Measurements from ENCODE around the gene PYGM.
A peak's percentile ranks its signal among the peaks of the same experiment; 100 is the strongest.

Gene PYGM

GRCh38 chr11:64753380-64754123 is 6.2 kb downstream of the PYGM start:
- DNase-seq (ENCODE audit: low read depth in 2 of 2) = no peak

- no peak for DNase-seq (ENCODE audit: low read depth in 2 of 2)
Measured at GRCh38 chr11:64753019-64753379, 6.8 kb downstream of the PYGM start.

- DNase-seq (ENCODE audit: low read depth in 2 of 2) = no peak
Measured at GRCh38 chr11:64752175-64752970, 7.4 kb downstream of the PYGM start.

- DNase-seq (ENCODE audit: low read depth in 2 of 2) = no peak
Measured at GRCh38 chr11:64751580-64751979, 8.2 kb downstream of the PYGM start.

- DNase-seq (ENCODE audit: low read depth in 2 of 2) = no peak
Measured at GRCh38 chr11:64751136-64751535, 8.6 kb downstream of the PYGM start.

- DNase-seq (ENCODE audit: low read depth in 2 of 2) = no peak
Measured at GRCh38 chr11:64750361-64751054, 9.3 kb downstream of the PYGM start.

- no peak for DNase-seq (ENCODE audit: low read depth in 2 of 2)
Measured at GRCh38 chr11:64747961-64748665, 11.7 kb downstream of the PYGM start.

- DNase-seq (ENCODE audit: low read depth in 2 of 2) = no peak
Measured at GRCh38 chr11:64746486-64746885, 13.3 kb downstream of the PYGM start.

GRCh38 chr11:64745521-64746328 is 14.0 kb downstream of the PYGM start:
- peak; percentile 59 to 67 for DNase-seq (ENCODE audit: low read depth in 2 of 2)

- DNase-seq (ENCODE audit: low read depth in 2 of 2) = peak; percentile 46 to 65
Measured at GRCh38 chr11:64745189-64745520, 14.6 kb downstream of the PYGM start.

GRCh38 chr11:64744544-64745188 is 15.1 kb downstream of the PYGM start:
- DNase-seq (ENCODE audit: low read depth in 2 of 2) = no peak

- peak; percentile 68 to 78 for DNase-seq (ENCODE audit: low read depth in 2 of 2)
Measured at GRCh38 chr11:64743591-64744543, 15.9 kb downstream of the PYGM start, which contains the start of gene RASGRP2. Gene RASGRP2, minus strand, starts transcription at chr11:64744142. Its CDS starts 1,276 bp downstream, at chr11:64742866.

- DNase-seq (ENCODE audit: low read depth in 2 of 2) = peak; percentile 60 to 66
Measured at GRCh38 chr11:64742889-64743590, 16.7 kb downstream of the PYGM start.

- DNase-seq (ENCODE audit: low read depth in 2 of 2) = no peak
Measured at GRCh38 chr11:64742087-64742888, 17.5 kb downstream of the PYGM start.

- no peak for DNase-seq (ENCODE audit: low read depth in 2 of 2)
Measured at GRCh38 chr11:64741375-64742086, 18.2 kb downstream of the PYGM start.

- no peak for DNase-seq (ENCODE audit: low read depth in 2 of 2)
Measured at GRCh38 chr11:64739871-64740270, 19.9 kb downstream of the PYGM start.

GRCh38 chr11:64736654-64737053 is 23.1 kb downstream of the PYGM start:
- no peak for DNase-seq (ENCODE audit: low read depth in 2 of 2)
